ENCODE results near the gene GNG12. TPM values are rescaled to one million over a fixed set of nuclear protein-coding genes. Genes with fewer than 3 reads are reported as not detected.
"Not testable (repeated sequence)": the region's sequence is repeated elsewhere in the genome, so short reads cannot be mapped to it uniquely, and the experiment has no call there.

Gene GNG12
- total and polyA plus RNA-seq, 8 donors, result 21.7 to 189 (median 59.6) TPM

DNA sequence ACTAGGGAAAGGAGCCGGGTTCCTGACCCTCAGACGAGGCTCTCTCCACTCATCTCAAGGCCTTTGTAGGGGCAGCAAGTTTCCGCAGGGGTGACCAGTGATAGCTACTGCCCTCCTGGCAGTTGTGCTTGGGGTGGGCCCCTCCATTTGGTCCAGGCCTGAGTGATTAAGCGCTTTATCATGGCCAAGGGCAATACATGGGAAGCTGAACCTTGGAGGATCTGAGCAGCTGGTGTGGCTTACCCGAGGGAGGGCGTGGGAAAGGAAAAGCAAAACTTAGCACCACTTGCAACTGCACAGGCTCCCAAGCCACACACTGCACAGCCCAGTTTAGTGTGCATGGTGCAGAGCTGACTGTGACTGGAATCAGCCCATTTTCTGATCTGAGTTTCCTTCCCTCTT, 100.5 kb downstream of the GNG12 start:
- WGBS, 5 donors, result 64 to 79% (median 67%) methylated on average over 4 to 6 of the region's 6 CpGs
- H3K4me1 ChIP-seq, result peaks cover 30 to 54% (median 45%) of the 10 kb centered on the region in 4 donors
- TF ChIP-seq EP300 (IDR thresholded peaks at IDR 0.05) (no peak), POLR2A (IDR thresholded peaks at IDR 0.05) (no peak), POLR2AphosphoS5 (IDR thresholded peaks at IDR 0.05) (no peak)
- TF ChIP-seq, protein P1, sequence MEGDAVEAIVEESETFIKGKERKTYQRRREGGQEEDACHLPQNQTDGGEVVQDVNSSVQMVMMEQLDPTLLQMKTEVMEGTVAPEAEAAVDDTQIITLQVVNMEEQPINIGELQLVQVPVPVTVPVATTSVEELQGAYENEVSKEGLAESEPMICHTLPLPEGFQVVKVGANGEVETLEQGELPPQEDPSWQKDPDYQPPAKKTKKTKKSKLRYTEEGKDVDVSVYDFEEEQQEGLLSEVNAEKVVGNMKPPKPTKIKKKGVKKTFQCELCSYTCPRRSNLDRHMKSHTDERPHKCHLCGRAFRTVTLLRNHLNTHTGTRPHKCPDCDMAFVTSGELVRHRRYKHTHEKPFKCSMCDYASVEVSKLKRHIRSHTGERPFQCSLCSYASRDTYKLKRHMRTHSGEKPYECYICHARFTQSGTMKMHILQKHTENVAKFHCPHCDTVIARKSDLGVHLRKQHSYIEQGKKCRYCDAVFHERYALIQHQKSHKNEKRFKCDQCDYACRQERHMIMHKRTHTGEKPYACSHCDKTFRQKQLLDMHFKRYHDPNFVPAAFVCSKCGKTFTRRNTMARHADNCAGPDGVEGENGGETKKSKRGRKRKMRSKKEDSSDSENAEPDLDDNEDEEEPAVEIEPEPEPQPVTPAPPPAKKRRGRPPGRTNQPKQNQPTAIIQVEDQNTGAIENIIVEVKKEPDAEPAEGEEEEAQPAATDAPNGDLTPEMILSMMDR (IDR thresholded peaks at IDR 0.05), result no peak
- no peaks in the 10 kb centered on the region for H3K36me3 ChIP-seq
- intact Hi-C loops (cut with DNase I; ENCODE audit: low total_unique reads), result no loop called here
- peak in 1 of 2 donors; percentile 60 for DNase-seq
- H3K9me3 ChIP-seq, result no peaks in the 10 kb centered on the region
- no peaks in the 10 kb centered on the region for H3K27me3 ChIP-seq
- no peak overlapping the region for H3K4me3 ChIP-seq
- peak overlapping the region in 1 of 5 donors; percentile 4 for H3K27ac ChIP-seq

DNA sequence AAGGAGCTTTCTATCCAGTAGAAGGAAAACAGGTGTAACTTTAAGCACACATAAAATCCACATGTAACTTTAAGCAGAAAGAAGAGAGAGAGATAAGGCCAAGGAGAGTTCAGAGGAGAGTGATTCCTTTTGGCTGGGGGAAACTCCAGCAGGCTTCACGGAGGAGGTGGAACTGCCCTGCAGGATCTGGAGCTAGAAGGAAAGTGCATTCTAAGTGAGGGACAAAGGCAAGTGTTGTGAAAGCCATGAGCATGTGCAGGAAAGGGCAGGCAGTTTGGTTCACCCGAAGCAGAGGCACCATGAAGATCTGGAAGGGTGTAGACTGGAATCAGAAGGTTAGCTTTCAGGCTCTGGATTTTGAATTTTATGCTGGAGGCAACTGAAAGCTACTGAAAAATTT, 101.9 kb downstream of the GNG12 start:
- 79 to 86% (median 84%) methylated on average over 2 of the region's 2 CpGs for WGBS, 5 donors
- intact Hi-C loops (cut with DNase I; ENCODE audit: low total_unique reads), result no loop called here
- no peaks in the 10 kb centered on the region for H3K9me3 ChIP-seq
- H3K27me3 ChIP-seq, result no peaks in the 10 kb centered on the region
- peaks cover 26 to 47% (median 36%) of the 10 kb centered on the region in 4 donors for H3K4me1 ChIP-seq
- H3K27ac ChIP-seq, result no peak overlapping the region
- H3K4me3 ChIP-seq, result no peak overlapping the region
- DNase-seq, result no peak
- no peak for TF ChIP-seq EP300 (IDR thresholded peaks at IDR 0.05)
- no peak for TF ChIP-seq POLR2AphosphoS5 (IDR thresholded peaks at IDR 0.05)
- TF ChIP-seq, protein P1 (IDR thresholded peaks at IDR 0.05), result no peak
- no peaks in the 10 kb centered on the region for H3K36me3 ChIP-seq

DNA sequence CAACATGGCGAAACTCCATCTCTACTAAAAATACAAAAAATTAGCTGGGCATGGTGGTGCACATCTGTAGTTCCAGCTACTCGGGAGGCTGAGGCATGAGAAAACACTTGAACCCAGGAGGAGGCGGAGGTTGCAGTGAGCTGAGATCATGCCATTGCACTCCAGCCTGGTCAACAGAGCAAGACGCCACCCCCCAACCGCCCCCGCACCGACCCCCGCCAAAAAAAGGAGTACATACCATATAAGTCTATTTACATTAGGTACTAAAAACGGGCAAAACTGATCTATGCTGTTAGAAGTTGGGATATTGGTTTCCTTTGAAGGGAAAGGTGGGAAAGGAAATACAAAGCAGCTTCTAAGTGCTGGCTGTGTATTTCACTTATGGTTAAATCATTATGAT, 103.0 kb downstream of the GNG12 start:
- WGBS, 5 donors, result 92 to 98% (median 94%) methylated on average over 9 of the region's 9 CpGs
- DNase-seq; H3K4me3 ChIP-seq; H3K9me3 ChIP-seq; H3K27ac ChIP-seq; intact Hi-C loops (cut with DNase I; ENCODE audit: low total_unique reads); H3K27me3 ChIP-seq; H3K36me3 ChIP-seq: not testable (repeated sequence)
- H3K4me1 ChIP-seq, result peaks cover 19 to 44% (median 30%) of the 10 kb centered on the region in 4 donors

DNA sequence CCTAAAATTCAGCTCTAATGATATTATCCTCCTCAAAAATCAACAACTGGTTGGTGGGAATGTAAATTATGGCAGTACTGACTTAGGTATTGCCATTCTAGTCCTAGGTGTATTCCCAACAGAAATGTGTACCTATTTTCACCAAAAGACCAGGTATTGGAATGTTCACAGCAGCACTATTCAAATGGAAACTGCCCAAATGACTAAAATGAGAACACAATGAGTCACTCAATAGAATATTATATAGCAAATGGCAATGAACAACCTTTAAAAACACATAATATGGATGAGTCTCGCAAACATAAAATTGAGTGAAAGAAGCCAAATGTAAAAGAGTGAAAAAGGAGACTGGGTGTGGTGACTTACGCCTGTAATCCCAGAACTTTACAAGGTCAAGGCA, 103.4 kb downstream of the GNG12 start:
- DNase-seq, result no peak
- H3K27ac ChIP-seq, result no peak overlapping the region
- intact Hi-C loops (cut with DNase I; ENCODE audit: low total_unique reads), result no loop called here
- H3K27me3 ChIP-seq, result no peaks in the 10 kb centered on the region
- H3K36me3 ChIP-seq, result no peaks in the 10 kb centered on the region
- no peak for TF ChIP-seq EP300 (IDR thresholded peaks at IDR 0.05)
- TF ChIP-seq POLR2A (IDR thresholded peaks at IDR 0.05), result no peak
- whole genome bisulfite sequencing, 5 donors, result 80 to 95% (median 87%) methylated on average over 2 of the region's 2 CpGs
- no peak overlapping the region for H3K4me3 ChIP-seq
- peaks cover 23 to 44% (median 31%) of the 10 kb centered on the region in 4 donors for H3K4me1 ChIP-seq
- no peaks in the 10 kb centered on the region for H3K9me3 ChIP-seq

DNA sequence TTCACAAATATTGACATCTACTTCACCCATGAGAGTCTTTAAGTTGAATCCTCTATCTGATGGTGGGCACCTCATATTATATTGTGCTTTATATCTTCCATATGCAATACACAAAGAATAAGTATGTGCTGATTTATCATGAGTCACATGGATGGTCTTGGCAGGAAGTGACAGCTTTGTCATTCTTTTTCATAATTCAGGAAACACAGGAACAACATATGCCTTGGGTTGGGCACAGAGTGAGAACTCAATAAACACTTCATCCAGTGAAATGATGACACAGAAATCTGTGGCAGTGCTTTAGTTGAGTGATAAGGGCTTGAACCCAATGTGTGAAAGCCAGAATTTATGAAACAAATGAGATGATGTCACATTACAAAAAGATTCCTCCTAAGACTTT, 107.0 kb downstream of the GNG12 start:
- H3K36me3 ChIP-seq, result no peaks in the 10 kb centered on the region
- peak overlapping the region in 2 of 5 donors; percentile 53 to 75 for H3K27ac ChIP-seq
- DNase-seq, result no peak
- no peak for TF ChIP-seq EP300 (IDR thresholded peaks at IDR 0.05)
- TF ChIP-seq, protein P1 (IDR thresholded peaks at IDR 0.05), result no peak
- TF ChIP-seq POLR2AphosphoS5 (IDR thresholded peaks at IDR 0.05), result no peak
- H3K9me3 ChIP-seq, result no peaks in the 10 kb centered on the region
- peaks cover 38 to 54% (median 43%) of the 10 kb centered on the region in 4 donors for H3K4me1 ChIP-seq
- no peaks in the 10 kb centered on the region for H3K27me3 ChIP-seq
- H3K4me3 ChIP-seq, result no peak overlapping the region
- intact Hi-C loops (cut with DNase I; ENCODE audit: low total_unique reads), result no loop called here

Data from stomach (tissue), 9 donors.